ENCODE measurements around the gene TMEM176B.

DNA sequence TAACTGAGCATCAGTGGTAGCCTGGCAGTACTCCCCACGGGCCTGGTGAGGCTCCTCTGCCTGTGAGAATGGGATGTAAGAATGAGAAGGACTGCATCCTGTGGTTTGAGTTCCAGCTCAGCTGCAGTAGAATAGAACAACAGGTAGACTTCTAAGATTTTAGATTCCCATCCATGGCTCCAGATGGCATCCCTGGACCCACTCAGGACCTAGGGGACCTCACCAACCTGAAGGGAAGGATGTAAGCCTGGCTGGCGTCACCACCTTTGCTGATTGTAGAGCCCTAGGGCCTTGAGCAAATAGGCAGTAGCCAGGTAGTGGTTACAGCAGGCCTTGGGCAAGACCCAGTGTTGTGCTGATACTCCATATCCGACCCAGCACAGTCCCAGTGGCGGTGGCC is 42.6 kb upstream of the TMEM176B start:
- TF ChIP-seq, protein P1, sequence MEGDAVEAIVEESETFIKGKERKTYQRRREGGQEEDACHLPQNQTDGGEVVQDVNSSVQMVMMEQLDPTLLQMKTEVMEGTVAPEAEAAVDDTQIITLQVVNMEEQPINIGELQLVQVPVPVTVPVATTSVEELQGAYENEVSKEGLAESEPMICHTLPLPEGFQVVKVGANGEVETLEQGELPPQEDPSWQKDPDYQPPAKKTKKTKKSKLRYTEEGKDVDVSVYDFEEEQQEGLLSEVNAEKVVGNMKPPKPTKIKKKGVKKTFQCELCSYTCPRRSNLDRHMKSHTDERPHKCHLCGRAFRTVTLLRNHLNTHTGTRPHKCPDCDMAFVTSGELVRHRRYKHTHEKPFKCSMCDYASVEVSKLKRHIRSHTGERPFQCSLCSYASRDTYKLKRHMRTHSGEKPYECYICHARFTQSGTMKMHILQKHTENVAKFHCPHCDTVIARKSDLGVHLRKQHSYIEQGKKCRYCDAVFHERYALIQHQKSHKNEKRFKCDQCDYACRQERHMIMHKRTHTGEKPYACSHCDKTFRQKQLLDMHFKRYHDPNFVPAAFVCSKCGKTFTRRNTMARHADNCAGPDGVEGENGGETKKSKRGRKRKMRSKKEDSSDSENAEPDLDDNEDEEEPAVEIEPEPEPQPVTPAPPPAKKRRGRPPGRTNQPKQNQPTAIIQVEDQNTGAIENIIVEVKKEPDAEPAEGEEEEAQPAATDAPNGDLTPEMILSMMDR (IDR thresholded peaks at IDR 0.05), result no peak
- no peak for TF ChIP-seq POLR2A (IDR thresholded peaks at IDR 0.05)
